ENCODE results near the gene CPD. TPM values are rescaled to one million over a fixed set of nuclear protein-coding genes. Genes with fewer than 3 reads are reported as not detected.

The CPD gene
- total RNA-seq: 49.7 and 124 TPM in 2 replicates

DNA sequence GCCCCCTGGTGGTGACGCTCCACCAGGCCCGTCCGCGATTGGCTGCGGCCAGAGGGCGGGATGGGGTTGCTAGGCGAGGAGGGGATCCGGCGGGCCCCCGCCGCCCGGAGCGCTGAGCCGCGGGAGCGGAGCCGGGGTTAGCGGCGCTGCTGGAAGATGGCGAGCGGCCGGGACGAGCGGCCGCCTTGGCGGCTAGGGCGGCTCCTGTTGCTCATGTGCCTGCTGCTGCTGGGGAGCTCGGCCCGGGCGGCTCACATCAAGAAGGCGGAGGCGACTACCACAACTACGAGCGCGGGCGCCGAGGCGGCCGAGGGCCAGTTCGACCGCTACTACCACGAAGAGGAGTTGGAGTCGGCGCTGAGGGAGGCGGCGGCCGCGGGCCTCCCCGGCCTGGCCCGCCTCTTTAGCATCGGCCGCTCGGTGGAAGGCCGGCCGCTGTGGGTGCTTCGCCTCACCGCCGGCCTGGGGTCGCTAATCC is at the start of gene CPD:
CPD (plus strand) TSS at position 103 of the 478 bp plus-strand sequence; CDS start at position 157, 54 bp downstream.
- H3K4me3 ChIP-seq (ENCODE audit: low read depth, low read length): peak within 1 kb of the TSS; percentile 89
- no peak for DNase-seq (ENCODE audit: low read depth)
- TF ChIP-seq, protein P1, sequence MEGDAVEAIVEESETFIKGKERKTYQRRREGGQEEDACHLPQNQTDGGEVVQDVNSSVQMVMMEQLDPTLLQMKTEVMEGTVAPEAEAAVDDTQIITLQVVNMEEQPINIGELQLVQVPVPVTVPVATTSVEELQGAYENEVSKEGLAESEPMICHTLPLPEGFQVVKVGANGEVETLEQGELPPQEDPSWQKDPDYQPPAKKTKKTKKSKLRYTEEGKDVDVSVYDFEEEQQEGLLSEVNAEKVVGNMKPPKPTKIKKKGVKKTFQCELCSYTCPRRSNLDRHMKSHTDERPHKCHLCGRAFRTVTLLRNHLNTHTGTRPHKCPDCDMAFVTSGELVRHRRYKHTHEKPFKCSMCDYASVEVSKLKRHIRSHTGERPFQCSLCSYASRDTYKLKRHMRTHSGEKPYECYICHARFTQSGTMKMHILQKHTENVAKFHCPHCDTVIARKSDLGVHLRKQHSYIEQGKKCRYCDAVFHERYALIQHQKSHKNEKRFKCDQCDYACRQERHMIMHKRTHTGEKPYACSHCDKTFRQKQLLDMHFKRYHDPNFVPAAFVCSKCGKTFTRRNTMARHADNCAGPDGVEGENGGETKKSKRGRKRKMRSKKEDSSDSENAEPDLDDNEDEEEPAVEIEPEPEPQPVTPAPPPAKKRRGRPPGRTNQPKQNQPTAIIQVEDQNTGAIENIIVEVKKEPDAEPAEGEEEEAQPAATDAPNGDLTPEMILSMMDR (conservative IDR thresholded peaks at IDR 0.05; ENCODE audit: low read depth, low read length): no peak

DNA sequence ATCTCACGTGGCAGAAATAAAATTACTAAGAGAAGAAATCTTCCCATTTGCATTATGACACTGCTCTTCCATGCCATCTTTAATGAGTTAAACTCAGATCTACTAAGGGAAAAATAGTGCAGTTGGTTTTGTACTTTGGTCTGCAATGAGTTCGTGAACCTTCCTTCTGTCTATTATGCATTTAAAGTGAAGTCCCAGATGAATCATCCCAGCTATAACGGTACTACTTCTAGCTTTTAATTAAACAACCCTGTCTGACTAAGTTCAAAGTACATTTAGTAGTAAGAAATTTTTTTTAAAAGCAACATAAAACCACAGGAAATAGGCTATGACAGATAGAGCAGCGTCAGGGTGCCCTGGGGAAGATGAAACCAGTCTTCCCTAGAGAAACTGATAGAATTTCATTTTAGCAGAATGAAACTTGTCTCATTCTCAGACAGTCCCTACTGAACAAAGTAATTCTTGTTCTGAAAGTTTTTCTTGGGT is 46.6 kb upstream of the CPD start:
- peak; percentile 97 for DNase-seq (ENCODE audit: low read depth)
- TF ChIP-seq, protein P1 (conservative IDR thresholded peaks at IDR 0.05; ENCODE audit: low read depth, low read length): no peak
- peak overlapping the region; percentile 24 for H3K4me3 ChIP-seq (ENCODE audit: low read depth, low read length)

DNA sequence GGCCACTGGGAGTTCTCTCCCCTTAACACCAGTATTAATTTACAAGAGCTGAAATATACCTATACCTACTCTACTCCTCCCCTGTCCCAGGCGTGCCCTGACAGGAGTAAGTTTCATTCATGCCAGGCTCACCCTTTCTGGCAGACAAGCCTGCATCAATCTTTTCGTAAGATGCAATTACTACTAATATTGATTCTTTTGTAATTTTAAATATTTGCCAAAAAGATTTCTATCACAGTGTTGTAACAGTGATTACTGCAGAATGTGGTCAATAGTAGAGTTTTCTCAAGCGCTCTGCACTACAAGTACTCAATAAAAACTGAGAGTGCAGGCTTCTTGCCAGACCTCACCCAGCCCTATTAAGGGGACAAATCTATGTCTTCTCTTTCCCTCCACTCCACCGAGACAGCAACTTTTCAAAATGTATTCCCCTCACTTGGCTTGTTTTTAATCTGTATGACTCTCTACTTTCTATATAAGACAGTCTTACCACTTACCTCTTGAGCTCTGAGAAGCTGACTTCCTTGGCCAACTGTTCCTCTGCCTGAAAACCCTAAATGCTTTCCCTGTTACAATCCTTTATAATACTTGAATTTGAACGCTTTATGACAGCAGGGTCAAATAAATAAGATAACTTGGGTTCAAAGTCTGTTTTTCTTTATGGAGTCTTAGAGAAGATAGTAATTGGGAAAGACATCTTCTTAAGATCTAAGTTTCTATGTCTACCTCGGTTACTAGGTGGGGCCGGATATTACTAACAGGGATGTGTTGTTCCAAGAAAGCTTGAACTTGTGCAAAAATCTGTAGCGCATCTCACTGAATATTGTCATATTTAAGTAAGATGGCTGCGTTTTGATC is 45.0 kb upstream of the CPD start, which contains the start of gene TMIGD1:
TMIGD1 (minus strand) TSS at position 555 of the 858 bp plus-strand sequence. CDS start 1,924 bp downstream, outside the sequence.
- TF ChIP-seq, protein P1 (conservative IDR thresholded peaks at IDR 0.05; ENCODE audit: low read depth, low read length): no peak
- no peak within 1 kb of the TSS for H3K4me3 ChIP-seq (ENCODE audit: low read depth, low read length)
- DNase-seq (ENCODE audit: low read depth): no peak

DNA sequence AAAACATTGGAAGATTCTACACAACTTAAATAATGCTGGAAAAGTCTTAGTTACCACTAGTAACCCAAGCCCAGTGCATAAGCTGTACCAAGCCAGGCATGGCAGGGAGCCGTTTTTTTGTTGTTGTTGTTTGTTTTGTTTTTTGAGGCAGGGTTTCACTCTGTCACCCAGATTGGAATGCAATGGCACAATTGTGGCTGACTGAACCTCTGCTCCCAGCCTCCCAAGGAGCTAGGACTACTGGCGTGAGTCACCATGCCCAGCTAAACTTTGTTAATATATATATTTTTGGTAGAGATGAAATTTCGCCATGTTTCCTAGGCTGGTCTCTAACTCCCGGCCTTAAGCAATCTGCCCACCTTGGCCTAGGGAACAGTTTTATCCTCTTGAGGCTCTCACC is 44.3 kb upstream of the CPD start:
- no peak for DNase-seq (ENCODE audit: low read depth)
- H3K4me3 ChIP-seq (ENCODE audit: low read depth, low read length): no peak overlapping the region

DNA sequence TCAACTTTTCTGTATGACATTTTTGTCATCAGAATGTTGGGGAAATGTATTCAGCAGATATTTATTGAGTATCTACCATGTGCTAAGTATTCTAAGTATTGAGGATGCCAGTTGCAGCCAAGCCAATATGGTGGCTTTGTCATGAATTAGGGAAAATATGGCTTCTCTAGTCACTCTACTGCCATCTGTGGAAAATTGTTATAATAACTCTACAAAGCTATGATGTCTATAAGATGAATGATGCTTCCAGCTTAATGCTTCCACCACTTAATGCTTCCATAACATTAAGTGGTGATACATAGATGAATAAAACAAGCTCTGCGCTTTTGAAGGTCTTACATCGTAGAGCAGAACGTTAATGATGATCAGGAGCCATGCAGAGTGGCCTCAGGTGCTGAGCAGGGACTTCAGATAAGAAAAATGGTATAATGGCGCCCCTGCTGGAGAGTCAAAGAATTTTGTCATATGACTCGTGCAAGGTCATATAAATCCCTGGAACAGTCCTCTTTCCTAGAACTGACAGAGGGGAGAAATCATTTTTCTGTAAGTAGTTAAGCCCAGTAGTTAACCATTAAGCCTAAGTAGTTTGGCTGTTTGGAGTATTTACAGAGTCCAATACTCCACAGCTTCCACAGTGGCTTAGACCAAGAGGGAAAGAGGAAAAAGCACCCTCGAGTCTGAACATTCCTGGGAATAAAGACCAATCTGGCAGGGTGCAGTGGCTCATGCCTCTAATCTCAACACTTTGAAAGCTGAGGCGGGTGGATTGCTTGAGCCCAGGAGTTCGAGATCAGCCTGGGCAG is 42.2 kb upstream of the CPD start:
- peak; percentile 91 for DNase-seq (ENCODE audit: low read depth)
- TF ChIP-seq, protein P1 (conservative IDR thresholded peaks at IDR 0.05; ENCODE audit: low read depth, low read length): peak; percentile 69
- no peak overlapping the region for H3K4me3 ChIP-seq (ENCODE audit: low read depth, low read length)

More for the DNA sequence above, 44.3 kb upstream of the CPD start:
- TF ChIP-seq, protein P1 (conservative IDR thresholded peaks at IDR 0.05; ENCODE audit: low read depth, low read length): no peak

DNA sequence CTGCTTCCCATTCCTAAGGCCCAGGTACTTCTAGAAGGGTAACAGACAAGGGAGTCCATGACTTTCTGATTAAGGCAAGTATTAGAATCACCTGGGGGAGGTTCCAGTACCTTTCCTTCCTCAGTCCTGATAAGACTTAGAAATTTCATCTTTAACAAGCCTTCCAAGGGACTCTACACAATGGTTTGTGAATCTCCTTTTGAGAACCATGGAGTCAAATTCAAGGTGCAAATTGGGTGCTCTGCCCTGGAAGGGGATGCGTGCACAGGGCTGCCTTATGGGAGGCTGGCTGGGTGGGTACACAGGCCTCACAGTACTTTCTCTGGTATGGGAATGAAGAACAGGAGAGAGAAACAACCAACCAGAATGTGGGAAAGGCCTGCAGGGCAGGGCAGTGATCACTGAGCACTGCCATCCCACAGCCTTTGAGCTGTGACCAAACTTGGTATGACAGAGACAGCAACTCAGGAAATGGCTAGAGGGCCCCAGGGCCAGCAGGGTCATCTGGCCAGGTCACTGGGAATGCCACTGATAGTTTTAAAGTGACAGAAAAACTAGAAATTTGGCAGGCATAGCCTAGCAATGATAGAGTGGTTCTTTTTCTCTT is 41.2 kb upstream of the CPD start:
- TF ChIP-seq, protein P1 (conservative IDR thresholded peaks at IDR 0.05; ENCODE audit: low read depth, low read length): no peak
- no peak for DNase-seq (ENCODE audit: low read depth)
- H3K4me3 ChIP-seq (ENCODE audit: low read depth, low read length): no peak overlapping the region

Data from epithelial cell of proximal tubule (primary cell).